A549 (cell line): Measurements from ENCODE around the gene NBPF12. TPM values are rescaled to one million over a fixed set of nuclear protein-coding genes. Genes with fewer than 3 reads are reported as not detected.
"Not testable (repeated sequence)": the region's sequence is repeated elsewhere in the genome, so short reads cannot be mapped to it uniquely, and the experiment has no call there.

Experiments used
- ATAC-seq, 2 experiments: fragments of 200-7000 bp in 1 of 2; fragments of >200 bp in 1 of 2; cut with Nextera tagmentation in 1 of 2; cut with Tn5 transposase in 1 of 2; 3 replicates each; pipeline versions ENCODE4 v1.8.0 to v1.9.1; 2018 to 2020; ENCODE audit warnings: mild to moderate bottlenecking in 1 of 2, moderate library complexity in 1 of 2
- CTCF ChIA-PET: fragments of 300-600 bp; sonication (Branson Sonifier 250); formaldehyde crosslinking; extraction: SDS; loops from one replicate; lab custom pipeline; 2021; ENCODE audit warnings: antibody characterized with exemption, inconsistent platforms; lab: Yijun Ruan, JAX
- POLR2A ChIA-PET: fragments of 350-600 bp; formaldehyde crosslinking; extraction: SDS; loops from one replicate; lab custom pipeline; 2021; ENCODE audit warnings: antibody characterized with exemption, inconsistent platforms; lab: Yijun Ruan, JAX
- DNase-seq, 2 experiments: peaks; one replicate each; pipeline versions ENCODE4 v3.0.0 to v3.0.0-alpha.2; 2011 to 2016; ENCODE audit warnings: low read depth in 1 of 2, low spot score in 1 of 2
- FAIRE-seq: peaks from 2 replicates; lab custom pipeline; 2011; peaks lifted over from hg19 to GRCh38; lab: Jason Lieb, UNC
- H3K27ac ChIP-seq, 2 experiments: fragments of >200 bp; sonication (Bioruptor Twin); formaldehyde crosslinking; 3 replicates each; pipeline ENCODE4 v1.5.1; 2016 to 2017
- H3K4me1 ChIP-seq: fragments of >200 bp; sonication (Bioruptor Twin); formaldehyde crosslinking; 3 replicates; pipeline ENCODE4 v1.6.1; 2016
- H3K4me2 ChIP-seq: fragments of >200 bp; sonication (Bioruptor Twin); formaldehyde crosslinking; 3 replicates; pipeline ENCODE4 v1.6.1; 2016
- H3K4me3 ChIP-seq: fragments of >200 bp; sonication (Bioruptor Twin); formaldehyde crosslinking; 3 replicates; pipeline ENCODE4 v1.5.1; 2016
- H3K9me3 ChIP-seq: fragments of >200 bp; sonication (Bioruptor Twin); formaldehyde crosslinking; 3 replicates; pipeline ENCODE4 v1.6.1; 2016
- CTCF ChIP-seq: fragments of >200 bp; sonication (Bioruptor Twin); formaldehyde crosslinking; IDR thresholded peaks from 3 replicates; pipeline ENCODE4 v1.5.1; 2016
- WGBS: methylation state at CpG from one replicate; pipeline ENCODE4 v1.1.6; 2017; ENCODE audit errors: missing lambda C conversion rate; 5-methylcytosine and 5-hydroxymethylcytosine counted together
- polyA plus RNA-seq, 4 experiments: library from polyadenylated mRNA; depleted of rRNA in 3 of 4; stranded (reverse); fragments of >200 nt; fragmentation: RNase III in 1 of 4; extraction: RNeasy Plus Mini Kit Qiagen cat#74134 plus additional on column Dnase treatment in 1 of 4; gene quantifications; 2 replicates in 3 of 4; 3 replicates in 1 of 4; pipeline ENCODE4 v1.2.3, GENCODE V29; 2011 to 2017

The NBPF12 gene
- polyA plus RNA-seq, 2 of the 4 experiments (the other 2 are of a cell fraction): 7.4 to 10.2 TPM

GRCh38 chr1:146966351-146966750, 28.2 kb downstream of the NBPF12 start:
- H3K4me1 ChIP-seq, ATAC-seq, H3K27ac ChIP-seq, H3K9me3 ChIP-seq, FAIRE-seq, CTCF ChIA-PET, POLR2A ChIA-PET, H3K4me3 ChIP-seq, H3K4me2 ChIP-seq, DNase-seq: not testable (repeated sequence)
- WGBS: 41% methylated on average over 8 of the region's 8 CpGs
- TF ChIP-seq CTCF: peak; percentile 22; the same call in 1 of the 3 replicates

GRCh38 chr1:146970656-146971055, 32.5 kb downstream of the NBPF12 start:
- CTCF ChIA-PET, H3K27ac ChIP-seq, POLR2A ChIA-PET, H3K4me2 ChIP-seq, H3K4me1 ChIP-seq, FAIRE-seq, ATAC-seq, H3K9me3 ChIP-seq, H3K4me3 ChIP-seq, DNase-seq: not testable (repeated sequence)
- 85% methylated on average over 2 of the region's 2 CpGs for WGBS

- FAIRE-seq, H3K4me1 ChIP-seq, H3K4me3 ChIP-seq, CTCF ChIA-PET, H3K4me2 ChIP-seq, POLR2A ChIA-PET, H3K9me3 ChIP-seq, DNase-seq, H3K27ac ChIP-seq, ATAC-seq: not testable (repeated sequence)
- WGBS: 54% methylated on average over 5 of the region's 5 CpGs
- 0 out of 3 replicates have a peak, but pooled peaks have one; percentile 7 for TF ChIP-seq CTCF
Observed at GRCh38 chr1:146972681-146973080, 34.6 kb downstream of the NBPF12 start.

GRCh38 chr1:146985855-146986254, 47.7 kb downstream of the NBPF12 start:
- H3K4me3 ChIP-seq, FAIRE-seq, H3K4me2 ChIP-seq, H3K4me1 ChIP-seq, H3K27ac ChIP-seq, DNase-seq, POLR2A ChIA-PET, CTCF ChIA-PET, ATAC-seq, H3K9me3 ChIP-seq: not testable (repeated sequence)
- WGBS: 83% methylated on average over 4 of the region's 4 CpGs

GRCh38 chr1:146986450-146986849, 48.3 kb downstream of the NBPF12 start:
- POLR2A ChIA-PET, H3K4me2 ChIP-seq, ATAC-seq, H3K9me3 ChIP-seq, CTCF ChIA-PET, H3K27ac ChIP-seq, H3K4me1 ChIP-seq, DNase-seq, FAIRE-seq, H3K4me3 ChIP-seq: not testable (repeated sequence)
- WGBS: 100% methylated on average over 2 of the region's 4 CpGs

GRCh38 chr1:146987502-146987901, 49.4 kb downstream of the NBPF12 start:
- 61% methylated on average over 2 of the region's 2 CpGs for WGBS
- POLR2A ChIA-PET, H3K4me3 ChIP-seq, CTCF ChIA-PET, ATAC-seq, H3K27ac ChIP-seq, FAIRE-seq, H3K9me3 ChIP-seq, DNase-seq, H3K4me1 ChIP-seq, H3K4me2 ChIP-seq: not testable (repeated sequence)

- POLR2A ChIA-PET, ATAC-seq, H3K4me1 ChIP-seq, CTCF ChIA-PET, DNase-seq, H3K4me2 ChIP-seq, H3K4me3 ChIP-seq, H3K27ac ChIP-seq, FAIRE-seq, H3K9me3 ChIP-seq: not testable (repeated sequence)
- WGBS: 92% methylated on average over 3 of the region's 3 CpGs
Observed at GRCh38 chr1:146989455-146989854, 51.3 kb downstream of the NBPF12 start.

GRCh38 chr1:147008495-147008894, 70.4 kb downstream of the NBPF12 start:
- H3K4me2 ChIP-seq, FAIRE-seq, POLR2A ChIA-PET, H3K27ac ChIP-seq, H3K9me3 ChIP-seq, DNase-seq, CTCF ChIA-PET, H3K4me3 ChIP-seq, H3K4me1 ChIP-seq, ATAC-seq: not testable (repeated sequence)
- 0% methylated on average over 1 of the region's 1 CpG for WGBS

- 25% methylated on average over 4 of the region's 4 CpGs for WGBS
- DNase-seq, H3K27ac ChIP-seq, H3K9me3 ChIP-seq, POLR2A ChIA-PET, H3K4me2 ChIP-seq, ATAC-seq, FAIRE-seq, CTCF ChIA-PET, H3K4me1 ChIP-seq, H3K4me3 ChIP-seq: not testable (repeated sequence)
Observed at GRCh38 chr1:147026975-147027374, 88.9 kb downstream of the NBPF12 start.

- H3K4me2 ChIP-seq, H3K4me3 ChIP-seq, CTCF ChIA-PET, H3K4me1 ChIP-seq, DNase-seq, POLR2A ChIA-PET, FAIRE-seq, H3K27ac ChIP-seq, H3K9me3 ChIP-seq: not testable (repeated sequence)
- ATAC-seq: 0 out of 6 replicates have a peak, but pooled peaks of 1 of the 2 experiments have one; percentile 41
- WGBS: 0% methylated on average over 4 of the region's 4 CpGs
Observed at GRCh38 chr1:147030066-147030653, 92.0 kb downstream of the NBPF12 start.
